CD4-positive, alpha-beta T cell treated with Interleukin-2 at 100 ng/mL for 4 hours (primary cell): ENCODE results near the gene CDIPT.

Source experiments
- DNase-seq: peaks from one replicate; pipeline ENCODE4 v3.0.0-alpha.2; 2020; ENCODE audit warnings: low spot score

CDIPT gene

GRCh38 chr16:29826342-29826695 is 36.7 kb downstream of the CDIPT start:
- DNase-seq: no peak

GRCh38 chr16:29825145-29826044 is 37.6 kb downstream of the CDIPT start:
- peak; percentile 61 for DNase-seq

GRCh38 chr16:29824589-29825144 is 38.4 kb downstream of the CDIPT start:
- no peak for DNase-seq

GRCh38 chr16:29821643-29822115 is 41.3 kb downstream of the CDIPT start:
- no peak for DNase-seq

DNA sequence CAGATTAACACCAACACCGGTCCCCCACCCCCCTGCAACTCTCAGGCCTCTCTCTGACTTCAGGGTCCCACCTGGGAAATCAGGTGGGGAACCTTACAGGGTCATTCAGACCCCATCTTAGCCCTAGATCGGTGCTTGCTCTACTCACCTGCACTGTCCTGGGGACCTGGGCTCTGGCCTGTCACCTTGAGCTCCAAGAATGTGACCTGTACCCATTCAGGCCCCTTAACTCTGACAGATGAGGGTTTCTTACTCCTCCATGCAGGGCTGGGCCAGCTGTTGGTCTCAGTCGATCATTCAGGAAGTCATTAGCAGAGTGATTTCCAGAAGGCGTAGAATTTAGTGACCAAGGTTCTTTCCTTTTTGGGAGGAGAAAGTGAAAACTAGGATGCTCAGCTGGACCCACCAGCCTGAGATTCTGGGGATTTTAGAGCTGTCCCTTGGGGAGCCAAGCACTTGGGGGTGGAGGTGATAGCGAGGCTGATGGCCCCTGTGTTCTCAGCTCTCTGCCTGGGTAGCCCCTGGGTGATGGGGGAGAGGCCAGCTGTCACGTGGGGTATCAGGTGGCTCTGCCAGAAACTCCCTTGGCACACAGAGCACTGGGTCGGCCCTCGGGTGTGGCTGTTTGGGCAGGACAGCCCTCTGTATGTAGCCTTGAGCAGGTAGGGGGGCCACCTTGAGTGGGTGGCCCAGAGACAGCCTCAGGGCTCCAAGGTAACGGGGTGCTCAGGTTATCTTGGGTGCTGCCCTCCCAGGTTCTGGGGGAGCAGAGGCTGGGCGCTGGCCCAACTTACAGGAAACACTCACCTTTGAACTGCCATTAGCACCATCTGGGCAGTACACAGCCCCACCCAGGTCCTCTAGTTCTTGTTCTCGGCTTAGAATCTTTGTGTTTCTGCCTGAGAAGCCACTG is 42.0 kb downstream of the CDIPT start:
- DNase-seq: peak; percentile 66

- DNase-seq: peak; percentile 52
These were observed 42.7 kb downstream of the CDIPT start, which contains the start of gene MVP for GRCh38 chr16:29820271-29820701. Gene MVP, plus strand, starts transcription at chr16:29820462. Its CDS starts 10,088 bp downstream, at chr16:29830550.

DNA sequence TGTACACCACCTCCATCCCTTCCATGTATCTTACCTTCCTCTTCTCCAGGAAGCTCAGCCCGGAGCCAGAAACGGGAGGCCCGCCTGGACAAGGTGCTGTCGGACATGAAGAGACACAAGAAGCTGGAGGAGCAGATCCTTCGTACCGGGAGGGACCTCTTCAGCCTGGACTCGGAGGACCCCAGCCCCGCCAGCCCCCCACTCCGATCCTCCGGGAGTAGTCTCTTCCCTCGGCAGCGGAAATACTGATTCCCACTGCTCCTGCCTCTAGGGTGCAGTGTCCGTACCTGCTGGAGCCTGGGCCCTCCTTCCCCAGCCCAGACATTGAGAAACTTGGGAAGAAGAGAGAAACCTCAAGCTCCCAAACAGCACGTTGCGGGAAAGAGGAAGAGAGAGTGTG is 43.5 kb downstream of the CDIPT start:
- no peak for DNase-seq

GRCh38 chr16:29818082-29818481 is 44.9 kb downstream of the CDIPT start:
- no peak for DNase-seq

- DNase-seq: peak; percentile 41
These were observed 46.2 kb downstream of the CDIPT start for GRCh38 chr16:29816694-29817441.

- peak; percentile 100 for DNase-seq
These were observed 47.0 kb downstream of the CDIPT start, which contains the start of gene PAGR1 for GRCh38 chr16:29815793-29816693. Gene PAGR1, plus strand, starts transcription at chr16:29816152. Its CDS starts 374 bp downstream, at chr16:29816526.

GRCh38 chr16:29815032-29815721 is 47.8 kb downstream of the CDIPT start:
- DNase-seq: no peak

DNA sequence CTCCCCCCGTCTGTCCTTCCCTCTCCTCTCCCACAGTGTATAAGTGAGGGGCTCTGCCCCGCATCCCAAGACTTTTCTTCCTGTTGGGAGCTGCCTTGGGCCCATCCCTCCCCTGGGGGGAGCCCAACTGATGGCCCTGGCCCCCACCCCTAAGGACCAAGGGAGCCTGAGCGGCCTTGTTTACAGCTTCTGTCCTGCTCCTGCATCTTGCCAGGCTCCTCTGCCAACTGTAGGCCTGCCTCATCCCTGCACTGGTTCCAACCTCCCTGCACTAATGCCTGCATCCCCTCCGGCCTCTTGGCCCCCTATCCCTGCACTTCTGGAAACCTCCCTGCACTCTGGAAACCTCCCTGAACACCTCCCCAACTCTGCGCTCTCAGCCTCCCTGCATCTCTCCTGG is 48.4 kb downstream of the CDIPT start:
- no peak for DNase-seq

- DNase-seq: no peak
These were observed 49.1 kb downstream of the CDIPT start for GRCh38 chr16:29813644-29814562.

DNA sequence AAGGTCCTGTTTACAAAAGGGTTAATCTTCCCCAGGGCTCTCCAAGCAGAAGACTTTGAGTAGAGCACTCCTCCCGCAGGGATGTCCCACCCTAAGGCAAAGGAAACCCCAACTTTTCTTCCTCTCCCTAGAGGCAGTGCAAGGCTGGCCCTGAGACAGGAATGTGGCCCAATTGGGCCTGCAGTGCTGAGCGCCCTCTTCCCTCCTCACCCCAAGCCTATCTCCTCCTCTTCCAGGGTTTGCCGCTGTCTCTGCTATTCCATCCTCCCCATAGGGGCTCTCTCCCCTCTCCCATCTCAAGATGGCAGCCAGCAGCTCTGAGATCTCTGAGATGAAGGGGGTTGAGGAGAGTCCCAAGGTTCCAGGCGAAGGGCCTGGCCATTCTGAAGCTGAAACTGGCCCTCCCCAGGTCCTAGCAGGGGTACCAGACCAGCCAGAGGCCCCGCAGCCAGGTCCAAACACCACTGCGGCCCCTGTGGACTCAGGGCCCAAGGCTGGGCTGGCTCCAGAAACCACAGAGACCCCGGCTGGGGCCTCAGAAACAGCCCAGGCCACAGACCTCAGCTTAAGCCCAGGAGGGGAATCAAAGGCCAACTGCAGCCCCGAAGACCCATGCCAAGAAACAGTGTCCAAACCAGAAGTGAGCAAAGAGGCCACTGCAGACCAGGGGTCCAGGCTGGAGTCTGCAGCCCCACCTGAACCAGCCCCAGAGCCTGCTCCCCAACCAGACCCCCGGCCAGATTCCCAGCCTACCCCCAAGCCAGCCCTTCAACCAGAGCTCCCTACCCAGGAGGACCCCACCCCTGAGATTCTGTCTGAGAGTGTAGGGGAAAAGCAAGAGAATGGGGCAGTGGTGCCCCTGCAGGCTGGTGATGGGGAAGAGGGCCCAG is 50.0 kb downstream of the CDIPT start:
- no peak for DNase-seq

- peak; percentile 57 for DNase-seq
These were observed 50.9 kb downstream of the CDIPT start, which contains the start of gene PRRT2 for GRCh38 chr16:29811896-29812665. Gene PRRT2, plus strand, starts transcription at chr16:29812193. Its CDS starts 862 bp downstream, at chr16:29813055.

DNA sequence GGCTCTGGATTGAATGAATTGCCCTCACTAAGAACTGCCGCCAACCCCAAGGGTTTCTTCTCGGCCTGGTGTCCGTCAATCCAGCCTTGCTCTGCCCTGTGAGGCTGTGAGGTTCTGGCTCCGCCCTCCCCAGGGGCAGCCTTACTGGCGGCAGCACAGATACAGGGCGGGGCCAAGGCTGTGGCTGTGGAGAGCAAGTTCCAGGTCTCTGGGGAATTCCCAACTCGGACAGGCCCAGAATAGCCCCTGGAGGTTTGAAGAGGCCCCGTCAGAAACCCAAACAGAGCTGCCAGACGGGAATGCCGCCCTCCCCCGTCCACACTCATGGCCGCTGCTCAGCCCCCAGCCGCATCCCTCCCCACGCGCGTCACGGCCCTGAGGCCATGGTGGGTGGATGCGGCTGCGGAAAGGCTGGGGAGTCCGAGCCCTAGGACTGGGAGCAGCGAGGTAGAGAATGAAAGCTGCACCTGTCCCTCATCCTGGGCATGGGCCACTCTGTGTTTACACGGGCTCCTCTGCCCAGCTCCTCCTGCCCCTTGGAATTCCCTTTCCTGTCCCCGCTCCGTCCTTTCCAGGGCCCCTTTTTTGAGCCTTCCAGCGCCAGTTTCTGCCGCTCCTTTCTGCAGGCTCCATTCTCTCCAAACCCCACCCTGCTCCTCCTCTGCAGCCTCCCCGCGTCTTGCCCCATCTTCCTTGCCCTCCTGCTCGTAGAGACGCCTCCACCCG is 51.7 kb downstream of the CDIPT start:
- peak; percentile 71 for DNase-seq
